ENCODE results near the gene PSMG3.
"Not testable (repeated sequence)": the region's sequence is repeated elsewhere in the genome, so short reads cannot be mapped to it uniquely, and the experiment has no call there.

PSMG3 gene

DNA sequence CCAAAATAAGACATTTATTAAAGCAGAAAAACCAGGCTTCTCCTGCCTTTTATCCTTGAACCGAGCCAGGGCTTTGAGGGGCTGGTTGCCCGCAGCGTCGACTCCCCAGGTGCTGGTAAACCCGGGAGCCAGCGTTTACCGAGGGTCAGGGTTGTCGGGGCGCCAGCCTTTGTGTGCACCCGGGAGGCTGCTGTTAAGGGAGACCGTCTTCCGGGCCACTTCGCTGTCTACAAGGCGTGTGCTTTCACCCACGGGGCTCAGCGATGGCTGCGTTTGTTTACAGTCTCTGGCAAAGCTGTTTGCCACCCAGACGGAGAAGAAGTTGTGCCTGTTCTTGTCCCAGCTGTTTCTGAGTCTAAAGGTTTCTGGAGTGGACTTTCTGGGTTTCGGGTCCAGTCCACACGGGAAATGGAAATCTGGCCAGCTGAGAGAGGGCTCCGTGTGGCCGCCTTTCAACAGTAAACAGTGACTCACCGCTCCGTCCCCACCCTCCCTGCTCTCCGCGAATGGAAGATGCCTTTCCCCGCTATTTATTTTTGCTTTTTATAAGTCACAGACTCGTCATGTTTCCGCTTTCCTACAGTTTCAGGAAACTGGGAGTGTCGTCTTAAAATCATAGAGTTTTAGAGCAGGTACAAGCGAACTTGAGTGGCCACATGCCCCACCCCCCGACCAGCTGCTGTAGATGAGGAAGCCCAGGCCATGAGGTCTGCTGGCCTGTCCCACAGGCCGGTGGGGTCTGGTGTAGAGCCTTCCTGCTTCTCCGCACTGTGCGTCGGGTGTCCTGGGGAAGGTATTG, 37.2 kb downstream of the PSMG3 start:
- DNase-seq = no peak

DNA sequence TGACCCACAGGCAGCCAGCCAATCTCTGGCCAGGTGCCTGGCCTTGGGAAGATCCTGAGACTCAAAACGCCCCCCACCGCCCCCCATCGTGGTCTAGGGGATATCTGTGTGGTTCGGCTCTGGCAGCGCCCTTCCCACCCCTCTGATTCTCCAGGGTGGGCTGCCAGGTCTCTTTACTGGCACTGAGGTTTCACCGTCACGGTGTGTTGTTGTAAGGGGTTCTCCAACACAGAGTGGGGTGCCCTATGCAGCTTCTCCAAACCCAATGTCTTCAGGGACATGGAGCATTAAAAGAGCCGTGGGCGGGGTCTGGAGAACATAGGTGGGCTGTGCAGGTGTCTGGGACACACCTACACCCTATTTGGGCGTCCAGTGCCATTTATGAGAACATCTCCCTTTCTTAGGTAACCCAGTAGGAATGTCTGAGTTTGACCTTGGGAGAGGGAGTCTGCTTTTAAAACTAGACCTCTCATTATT, 37.8 kb downstream of the PSMG3 start:
- no peak for DNase-seq

DNA sequence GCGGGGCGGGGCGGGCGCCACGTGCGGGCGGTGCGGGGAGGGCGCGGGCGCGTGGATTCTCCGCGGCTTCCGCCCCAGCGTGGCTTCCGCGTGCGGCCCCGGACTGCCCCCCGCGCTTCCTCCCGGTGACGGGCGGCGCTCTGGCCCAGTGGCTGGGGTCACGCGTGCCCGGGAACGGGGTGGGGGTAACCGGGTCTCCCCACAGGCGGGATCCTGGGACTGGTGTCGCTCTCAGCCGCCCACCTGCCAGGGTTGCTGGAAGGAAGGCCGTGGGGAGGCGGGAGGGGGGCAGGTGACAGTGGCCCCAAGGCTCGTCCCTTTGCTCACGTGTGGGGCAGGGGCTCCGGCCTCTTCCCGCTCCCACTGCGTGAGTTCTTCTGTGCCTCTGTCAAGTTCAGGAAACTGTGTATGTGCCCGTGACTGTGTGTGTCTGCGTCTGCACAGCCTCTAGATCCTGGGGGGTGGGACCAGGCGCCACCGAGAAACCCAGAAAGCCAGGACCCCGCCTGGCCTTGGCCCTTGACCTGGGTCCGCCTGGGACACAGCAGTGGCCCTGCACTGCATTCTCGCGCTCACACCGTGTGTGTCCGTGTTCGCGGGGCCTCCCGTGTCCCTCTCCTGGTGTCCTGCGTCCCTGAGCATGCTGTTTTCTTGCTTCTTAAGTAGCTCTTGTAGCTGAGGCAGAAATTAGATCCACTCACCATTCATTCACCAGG, 38.4 kb downstream of the PSMG3 start:
- DNase-seq = no peak

DNA sequence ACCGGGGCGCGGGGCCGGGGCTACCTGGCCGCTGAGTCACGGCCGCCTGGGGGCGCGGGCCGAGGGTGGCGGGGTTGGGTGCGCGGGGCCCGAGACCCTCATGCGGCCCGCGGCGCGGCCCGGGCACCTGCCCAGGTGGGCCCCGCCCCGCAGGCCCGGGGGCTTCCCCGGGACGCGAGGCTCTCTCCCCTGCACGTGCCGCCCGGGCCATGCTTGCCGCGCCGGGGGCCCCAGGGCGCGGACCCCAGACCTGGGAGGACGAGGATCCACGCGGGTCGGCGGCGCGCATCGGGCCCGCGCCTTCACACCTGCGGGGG, 38.9 kb downstream of the PSMG3 start:
- DNase-seq = no peak

- no peak for DNase-seq
Observed at GRCh38 chr7:1529383-1530116, 40.3 kb downstream of the PSMG3 start.

GRCh38 chr7:1526271-1526754, 43.5 kb downstream of the PSMG3 start:
- DNase-seq = no peak

DNA sequence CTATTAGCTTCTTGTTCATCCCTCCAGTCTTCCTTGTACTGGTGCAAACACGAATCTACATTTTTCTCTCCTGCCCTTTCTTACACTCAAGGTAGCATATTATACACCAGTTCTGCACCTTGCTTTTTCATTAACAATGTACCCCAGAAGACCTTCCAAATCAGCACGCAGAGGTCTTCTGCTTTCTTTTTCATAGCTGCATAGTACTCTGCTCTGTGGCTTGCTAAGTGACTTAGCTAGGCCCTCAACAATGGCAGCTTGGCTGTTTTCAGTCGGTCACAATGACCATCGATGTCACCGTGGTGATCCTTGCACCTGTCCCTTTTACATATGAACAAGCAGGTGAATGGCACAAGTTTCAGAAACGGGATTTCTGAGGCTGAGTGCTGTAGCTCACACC, 44.4 kb downstream of the PSMG3 start:
- no peak for DNase-seq

GRCh38 chr7:1523844-1524243, 46.0 kb downstream of the PSMG3 start:
- no peak for DNase-seq

GRCh38 chr7:1523208-1523607, 46.6 kb downstream of the PSMG3 start:
- no peak for DNase-seq

DNA sequence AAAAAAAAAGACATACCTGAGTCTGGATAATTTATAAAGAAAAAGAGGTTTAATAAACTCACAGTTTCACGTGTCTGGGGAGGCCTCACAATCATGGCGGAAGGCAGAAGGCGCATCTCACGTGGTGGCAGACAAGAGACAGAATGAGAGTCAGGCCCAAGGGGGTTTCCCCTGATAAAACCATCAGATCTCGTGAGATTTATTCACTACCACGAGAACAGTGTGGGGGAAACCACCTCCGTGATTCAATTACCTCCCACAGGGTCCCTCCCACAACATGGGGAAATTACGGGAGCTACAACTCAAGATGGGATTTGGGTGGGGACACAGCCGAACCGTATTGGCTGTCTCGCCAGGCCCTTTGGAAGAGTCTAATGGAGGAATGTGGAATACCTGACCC, 48.4 kb downstream of the PSMG3 start:
- no peak for DNase-seq

DNA sequence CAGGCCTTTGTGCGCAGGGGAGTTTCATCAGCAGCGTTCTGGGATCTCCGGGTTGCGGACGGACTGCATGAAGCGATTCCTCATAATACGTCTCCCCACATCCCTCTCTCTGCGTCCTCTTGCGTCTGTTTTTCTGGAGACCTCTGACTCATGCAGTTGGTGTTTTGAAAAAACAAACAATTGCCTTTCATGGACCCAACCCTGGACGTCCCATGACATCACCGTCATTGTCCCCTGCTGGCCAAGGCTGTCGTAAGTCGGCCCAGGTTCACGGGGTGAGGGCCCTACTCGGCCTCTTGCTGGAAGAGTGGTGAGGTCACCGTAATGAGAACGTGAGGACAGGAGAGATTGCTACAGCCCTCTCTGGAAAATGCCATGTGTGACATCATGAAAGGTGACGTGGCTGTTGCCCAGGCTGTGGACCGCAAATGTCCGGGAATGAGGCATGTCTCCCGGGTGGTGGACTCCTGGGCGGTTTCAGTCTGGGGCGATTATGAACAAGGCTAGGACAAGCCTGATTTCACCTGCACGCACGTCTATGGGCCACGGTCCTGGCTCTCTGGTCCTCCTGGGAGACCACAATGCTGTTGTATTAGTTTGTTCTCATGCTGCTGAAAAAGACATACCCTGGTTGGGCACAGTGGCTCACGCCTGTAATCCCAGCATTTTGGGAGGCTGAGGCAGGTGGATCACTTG, 49.1 kb downstream of the PSMG3 start:
- no peak for DNase-seq

DNA sequence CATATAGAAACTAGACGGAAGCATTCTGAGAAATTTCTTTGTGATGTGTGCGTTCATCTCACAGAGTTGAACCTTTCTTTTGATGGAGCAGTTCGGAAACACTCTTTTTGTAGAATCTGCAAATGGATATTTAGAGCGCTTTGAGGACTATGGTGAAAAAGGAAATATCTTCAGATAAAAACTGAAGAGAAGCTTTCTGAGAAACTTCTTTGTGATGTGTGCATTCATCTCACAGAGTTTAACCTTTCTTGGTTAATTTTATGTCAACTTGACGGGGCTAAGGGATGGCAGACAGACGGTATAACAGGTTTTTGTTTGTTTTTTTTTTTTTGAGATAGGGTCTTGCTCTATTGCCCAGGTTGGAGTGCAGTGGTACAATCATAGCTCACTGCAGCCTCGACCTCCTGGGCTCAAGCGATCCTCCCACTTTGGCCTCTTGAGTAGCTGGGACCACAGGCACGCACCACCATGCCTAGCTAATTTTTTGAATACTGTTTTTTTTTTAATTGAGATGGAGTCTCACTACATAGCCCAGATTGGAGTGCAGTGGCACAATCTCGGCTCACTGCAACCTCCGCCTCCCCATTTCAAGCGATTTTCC, 50.4 kb downstream of the PSMG3 start:
- DNase-seq = not testable (repeated sequence)

All from cerebellar nuclear complex (tissue), 1 donor.